ENCODE measurements around the gene GYG1.

DNA sequence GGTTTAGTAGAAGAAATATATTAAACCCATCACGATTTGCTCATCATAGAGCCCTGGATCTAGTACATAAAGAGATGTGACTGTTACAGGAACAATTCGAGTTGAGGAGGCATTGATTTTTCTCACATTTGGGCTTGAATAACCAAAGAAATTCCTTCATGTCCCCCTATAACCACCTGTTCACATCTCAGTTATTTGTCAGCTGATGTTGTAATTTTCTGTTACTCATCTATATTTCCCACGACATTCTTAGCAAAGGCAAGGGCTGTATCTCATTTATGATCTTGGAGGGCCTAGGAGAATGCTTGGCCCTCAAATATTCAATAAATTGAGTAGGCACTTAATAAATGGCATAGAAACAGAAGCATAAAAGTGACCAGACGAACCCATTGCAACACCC, 36.4 kb upstream of the GYG1 start:
- TF ChIP-seq JUND (IDR thresholded peaks at IDR 0.05), result no peak
- TF ChIP-seq, protein P1, sequence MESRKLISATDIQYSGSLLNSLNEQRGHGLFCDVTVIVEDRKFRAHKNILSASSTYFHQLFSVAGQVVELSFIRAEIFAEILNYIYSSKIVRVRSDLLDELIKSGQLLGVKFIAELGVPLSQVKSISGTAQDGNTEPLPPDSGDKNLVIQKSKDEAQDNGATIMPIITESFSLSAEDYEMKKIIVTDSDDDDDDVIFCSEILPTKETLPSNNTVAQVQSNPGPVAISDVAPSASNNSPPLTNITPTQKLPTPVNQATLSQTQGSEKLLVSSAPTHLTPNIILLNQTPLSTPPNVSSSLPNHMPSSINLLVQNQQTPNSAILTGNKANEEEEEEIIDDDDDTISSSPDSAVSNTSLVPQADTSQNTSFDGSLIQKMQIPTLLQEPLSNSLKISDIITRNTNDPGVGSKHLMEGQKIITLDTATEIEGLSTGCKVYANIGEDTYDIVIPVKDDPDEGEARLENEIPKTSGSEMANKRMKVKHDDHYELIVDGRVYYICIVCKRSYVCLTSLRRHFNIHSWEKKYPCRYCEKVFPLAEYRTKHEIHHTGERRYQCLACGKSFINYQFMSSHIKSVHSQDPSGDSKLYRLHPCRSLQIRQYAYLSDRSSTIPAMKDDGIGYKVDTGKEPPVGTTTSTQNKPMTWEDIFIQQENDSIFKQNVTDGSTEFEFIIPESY (IDR thresholded peaks at IDR 0.05), result no peak

All from liver (tissue), 2 donors.